Neutrophil (primary cell): ENCODE data around the gene NCOA3.

Experiments
- H3K27ac ChIP-seq: fragments of 200-600 bp; sonication (generic); 2 replicates; pipeline ENCODE4 v1.5.1; 2016; ENCODE audit warnings: mild to moderate bottlenecking, moderate library complexity
- H3K27me3 ChIP-seq: fragments of 200-600 bp; sonication (generic); 2 replicates; pipeline ENCODE4 v1.6.0; 2016; ENCODE audit warnings: mild to moderate bottlenecking
- H3K36me3 ChIP-seq: fragments of 200-600 bp; sonication (generic); 2 replicates; pipeline ENCODE4 v1.5.1; 2017
- H3K4me1 ChIP-seq, 2 experiments: fragments of 200-600 bp in 1 of 2; sonication (generic) in 1 of 2; 1 replicate in 1 of 2; 2 replicates in 1 of 2; pipeline versions ENCODE4 v1.5.1 to v1.6.1; 2013 to 2016; ENCODE audit warnings: low read depth in 1 of 2, low read length in 1 of 2, mild to moderate bottlenecking in 1 of 2, moderate library complexity in 1 of 2; ENCODE audit not compliant: control insufficient read depth in 1 of 2, insufficient read depth in 1 of 2
- H3K4me3 ChIP-seq, 2 experiments: fragments of 200-600 bp in 1 of 2; sonication (generic) in 1 of 2; 1 replicate in 1 of 2; 2 replicates in 1 of 2; pipeline ENCODE4 v1.5.1; 2013 to 2016; ENCODE audit warnings: low read depth in 1 of 2, low read length in 1 of 2, mild to moderate bottlenecking in 1 of 2, moderate library complexity in 1 of 2
- H3K9me3 ChIP-seq: fragments of 200-600 bp; sonication (generic); 2 replicates; pipeline ENCODE4 v1.5.1; 2016
- TF ChIP-seq, protein P1 (sequence below): fragments of 200-600 bp; sonication (generic); IDR thresholded peaks from 2 replicates; pipeline ENCODE4 v1.5.1; 2016; ENCODE audit warnings: antibody characterized with exemption

NCOA3 gene

DNA sequence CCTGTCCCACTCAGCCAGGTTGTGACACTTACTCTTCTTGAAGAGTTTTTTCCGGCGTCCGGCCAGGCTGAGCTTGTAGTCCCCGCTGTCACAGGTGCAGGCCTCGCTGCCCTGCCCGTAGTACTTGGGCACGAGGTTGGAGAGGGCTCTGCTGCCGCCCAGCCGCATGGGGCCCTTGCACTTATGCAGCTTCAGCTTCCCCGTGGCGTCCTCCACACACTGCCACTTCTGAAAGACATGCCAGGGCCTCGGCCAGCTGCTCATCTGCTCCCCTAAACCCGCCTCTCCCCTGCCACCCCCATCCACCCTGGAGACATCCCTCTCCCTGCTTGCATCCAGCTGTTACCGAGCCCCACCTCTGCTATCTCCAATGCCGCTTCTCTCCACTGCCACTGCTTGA is 170.5 kb downstream of the NCOA3 start:
- H3K27ac ChIP-seq, result no peak overlapping the region
- no peaks in the 10 kb centered on the region for H3K4me1 ChIP-seq
- peaks cover 89% of the 10 kb centered on the region for H3K36me3 ChIP-seq
- H3K9me3 ChIP-seq, result no peaks in the 10 kb centered on the region
- TF ChIP-seq, protein P1, sequence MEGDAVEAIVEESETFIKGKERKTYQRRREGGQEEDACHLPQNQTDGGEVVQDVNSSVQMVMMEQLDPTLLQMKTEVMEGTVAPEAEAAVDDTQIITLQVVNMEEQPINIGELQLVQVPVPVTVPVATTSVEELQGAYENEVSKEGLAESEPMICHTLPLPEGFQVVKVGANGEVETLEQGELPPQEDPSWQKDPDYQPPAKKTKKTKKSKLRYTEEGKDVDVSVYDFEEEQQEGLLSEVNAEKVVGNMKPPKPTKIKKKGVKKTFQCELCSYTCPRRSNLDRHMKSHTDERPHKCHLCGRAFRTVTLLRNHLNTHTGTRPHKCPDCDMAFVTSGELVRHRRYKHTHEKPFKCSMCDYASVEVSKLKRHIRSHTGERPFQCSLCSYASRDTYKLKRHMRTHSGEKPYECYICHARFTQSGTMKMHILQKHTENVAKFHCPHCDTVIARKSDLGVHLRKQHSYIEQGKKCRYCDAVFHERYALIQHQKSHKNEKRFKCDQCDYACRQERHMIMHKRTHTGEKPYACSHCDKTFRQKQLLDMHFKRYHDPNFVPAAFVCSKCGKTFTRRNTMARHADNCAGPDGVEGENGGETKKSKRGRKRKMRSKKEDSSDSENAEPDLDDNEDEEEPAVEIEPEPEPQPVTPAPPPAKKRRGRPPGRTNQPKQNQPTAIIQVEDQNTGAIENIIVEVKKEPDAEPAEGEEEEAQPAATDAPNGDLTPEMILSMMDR, result no peak
- H3K4me3 ChIP-seq, result no peak overlapping the region
- H3K27me3 ChIP-seq, result no peaks in the 10 kb centered on the region

DNA sequence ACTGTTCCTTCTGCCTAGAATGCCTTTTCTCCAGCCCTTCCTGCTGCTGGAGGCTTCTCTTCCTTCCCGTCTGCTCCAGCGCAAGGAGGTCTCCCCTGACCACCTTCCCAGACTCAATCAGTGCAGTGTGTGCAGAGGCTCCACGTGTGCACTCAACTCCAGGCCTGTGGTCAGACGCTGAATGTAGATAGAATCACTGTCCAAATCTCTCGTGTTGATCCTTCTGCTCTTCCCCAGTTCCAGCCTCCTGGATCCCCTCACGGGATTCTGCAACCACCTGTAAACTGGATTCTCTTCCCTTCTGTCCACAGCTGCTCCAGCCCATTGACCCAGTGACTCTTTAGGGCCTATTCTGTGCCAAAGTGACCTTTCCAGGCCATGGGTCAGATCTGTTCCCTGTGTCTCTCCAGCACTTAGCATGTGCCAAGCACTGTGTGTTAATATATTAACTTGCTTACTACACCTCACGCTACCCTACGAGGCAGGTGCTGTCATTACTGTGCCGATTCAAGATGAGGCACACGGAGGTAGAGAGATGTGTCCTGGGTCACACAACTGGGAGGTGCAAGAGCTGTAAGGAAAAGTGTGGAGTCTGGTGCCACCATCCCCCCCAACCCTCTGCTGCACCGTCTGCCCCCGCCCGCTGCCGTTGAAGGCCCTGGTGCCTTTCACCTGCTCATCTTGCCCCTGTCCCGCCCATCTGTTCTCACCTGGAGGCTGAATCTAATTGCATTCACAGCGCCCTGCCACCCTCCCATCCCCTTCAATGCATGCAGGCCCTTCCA is 171.4 kb downstream of the NCOA3 start:
- Histone ChIP-seq H3K27me3 (no peaks in the 10 kb centered on the region), H3K27ac (no peak overlapping the region), H3K36me3 (peaks cover 90% of the 10 kb centered on the region), H3K4me3 (no peak overlapping the region), H3K4me1 (no peaks in the 10 kb centered on the region), H3K9me3 (no peaks in the 10 kb centered on the region)
- TF ChIP-seq, protein P1, result no peak

DNA sequence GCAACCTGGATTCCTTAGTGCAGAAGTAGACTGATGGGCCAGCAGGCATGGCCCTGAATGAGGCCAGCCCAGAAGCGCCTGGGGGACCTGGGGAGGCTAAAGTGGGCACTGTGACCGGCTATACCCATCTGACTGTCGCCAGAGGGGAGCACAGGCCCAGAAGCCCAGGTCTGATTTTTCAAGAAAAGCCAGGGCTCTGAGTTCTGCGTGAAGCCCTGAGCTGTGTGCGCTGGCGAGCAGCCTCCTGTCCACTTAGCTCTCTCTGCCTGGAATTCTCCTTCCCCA is 171.9 kb downstream of the NCOA3 start:
- no peak overlapping the region for H3K4me3 ChIP-seq
- H3K4me1 ChIP-seq, result no peaks in the 10 kb centered on the region
- no peaks in the 10 kb centered on the region for H3K9me3 ChIP-seq
- peaks cover 90% of the 10 kb centered on the region for H3K36me3 ChIP-seq
- TF ChIP-seq, protein P1, result no peak
- no peaks in the 10 kb centered on the region for H3K27me3 ChIP-seq
- H3K27ac ChIP-seq, result no peak overlapping the region

DNA sequence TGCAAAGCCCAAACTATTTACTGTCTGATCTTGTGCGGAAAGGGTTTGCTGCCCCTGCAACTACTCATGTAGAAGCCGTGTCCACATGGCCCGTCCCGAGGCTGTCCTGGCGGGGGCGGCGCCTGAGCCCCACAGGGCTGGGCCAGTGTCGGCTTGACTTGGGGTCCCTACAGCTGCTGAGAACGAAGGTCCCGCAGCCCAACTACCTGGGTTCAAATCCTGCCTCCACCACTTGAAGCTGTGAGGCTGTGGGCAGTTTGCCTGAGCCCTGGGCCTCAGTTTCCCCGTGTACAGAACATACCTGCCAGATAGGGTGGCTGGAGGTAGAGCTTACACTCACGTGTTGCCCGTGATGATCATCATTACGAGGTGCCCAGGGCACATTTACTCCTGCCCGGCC is 172.5 kb downstream of the NCOA3 start:
- Histone ChIP-seq H3K4me3 (no peak overlapping the region), H3K9me3 (no peaks in the 10 kb centered on the region), H3K27me3 (no peaks in the 10 kb centered on the region), H3K4me1 (no peaks in the 10 kb centered on the region), H3K36me3 (peaks cover 90% of the 10 kb centered on the region), H3K27ac (no peak overlapping the region)
- TF ChIP-seq, protein P1, result no peak

DNA sequence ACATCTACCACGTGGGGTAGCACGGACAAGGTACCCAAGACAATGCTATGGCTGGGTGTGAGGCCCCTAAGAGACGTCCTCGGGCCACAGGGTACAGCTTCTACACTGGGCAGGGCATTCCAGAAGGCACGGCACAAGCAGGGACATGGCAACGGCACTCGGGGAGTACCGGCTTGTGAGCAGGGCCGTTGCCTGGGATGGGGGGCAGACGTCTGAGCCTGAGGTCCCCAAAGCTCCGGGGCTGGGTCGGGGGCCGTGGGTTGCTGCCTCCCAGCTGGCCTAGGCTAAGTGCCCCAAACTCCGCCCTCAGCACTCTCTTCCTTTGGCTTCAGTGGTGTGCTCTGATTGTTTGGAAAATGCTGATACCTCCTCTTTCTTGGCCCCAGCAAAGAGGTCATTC is 173.0 kb downstream of the NCOA3 start:
- TF ChIP-seq, protein P1, result no peak
- no peaks in the 10 kb centered on the region for H3K4me1 ChIP-seq
- H3K27ac ChIP-seq, result no peak overlapping the region
- H3K9me3 ChIP-seq, result no peaks in the 10 kb centered on the region
- no peaks in the 10 kb centered on the region for H3K27me3 ChIP-seq
- no peak overlapping the region for H3K4me3 ChIP-seq
- H3K36me3 ChIP-seq, result peaks cover 90% of the 10 kb centered on the region
